Activated naive CD8-positive, alpha-beta T cell treated with anti-CD3 and anti-CD28 coated beads, Interleukin-2, amount 50 U/mL, for 16 hours (primary cell): ENCODE results near the gene BYSL.
A peak's percentile ranks its signal among the peaks of the same experiment; 100 is the strongest.
"Not testable (repeated sequence)": the region's sequence is repeated elsewhere in the genome, so short reads cannot be mapped to it uniquely, and the experiment has no call there.

Experiments used
- DNase-seq: peaks from one replicate; pipeline ENCODE4 v3.0.0-alpha.2; 2020; ENCODE audit warnings: low read depth, low spot score

Gene BYSL

DNA sequence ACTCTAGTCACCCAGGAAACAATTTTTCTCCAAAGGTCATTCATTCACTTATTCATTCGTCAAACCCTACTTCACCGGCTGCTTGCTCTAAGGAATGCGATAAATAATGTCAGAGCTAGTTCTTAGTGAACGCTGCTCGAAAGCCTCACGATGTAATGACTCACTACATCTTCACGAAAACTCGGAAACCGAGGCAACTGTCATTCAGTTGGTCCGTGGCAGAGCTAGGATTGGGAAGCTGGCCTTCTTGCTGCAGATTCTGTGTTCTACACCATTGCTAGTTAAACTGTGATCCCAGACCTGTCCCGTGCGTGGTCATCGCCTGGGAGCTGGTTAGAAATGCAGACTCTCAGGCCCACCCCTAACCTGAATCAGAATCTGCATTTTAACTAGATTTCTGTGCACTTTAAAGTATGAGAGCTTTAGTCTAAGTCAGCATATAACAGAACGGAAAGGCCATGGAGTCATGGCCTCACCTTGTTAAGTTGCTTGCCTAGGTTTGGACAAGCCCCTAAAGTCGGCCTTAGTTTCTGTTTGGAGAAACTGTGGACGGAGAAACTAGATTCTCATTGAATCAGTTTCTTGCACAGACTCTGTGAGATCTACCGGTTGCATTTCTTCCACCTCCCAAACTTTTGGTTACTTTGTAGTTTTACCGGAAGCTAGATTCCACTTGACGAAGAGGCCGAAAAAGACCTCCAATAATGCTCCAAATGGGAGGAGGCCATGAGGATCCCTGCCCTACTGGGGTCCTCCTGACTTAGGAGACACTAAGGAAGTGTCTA is 21.0 kb downstream of the BYSL start:
- no peak for DNase-seq

DNA sequence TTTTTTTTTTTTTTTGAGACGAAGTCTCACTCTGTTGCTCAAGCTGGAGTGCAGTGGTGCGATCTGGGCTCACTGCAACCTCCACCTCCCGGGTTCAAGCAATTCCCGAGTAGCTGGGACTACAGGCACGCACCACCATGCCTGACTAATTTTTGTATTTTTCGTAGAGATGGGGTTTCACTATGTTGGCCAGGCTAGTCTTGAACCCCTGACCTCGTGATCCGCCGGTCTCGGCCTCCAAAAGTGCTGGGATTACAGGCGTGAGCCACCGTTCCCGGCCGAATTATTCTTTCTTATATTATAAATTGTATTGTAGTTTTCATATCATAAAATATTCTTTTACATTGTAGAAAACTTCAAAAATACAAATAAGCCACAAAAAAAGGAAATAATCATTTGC is 21.6 kb downstream of the BYSL start:
- not testable (repeated sequence) for DNase-seq

DNA sequence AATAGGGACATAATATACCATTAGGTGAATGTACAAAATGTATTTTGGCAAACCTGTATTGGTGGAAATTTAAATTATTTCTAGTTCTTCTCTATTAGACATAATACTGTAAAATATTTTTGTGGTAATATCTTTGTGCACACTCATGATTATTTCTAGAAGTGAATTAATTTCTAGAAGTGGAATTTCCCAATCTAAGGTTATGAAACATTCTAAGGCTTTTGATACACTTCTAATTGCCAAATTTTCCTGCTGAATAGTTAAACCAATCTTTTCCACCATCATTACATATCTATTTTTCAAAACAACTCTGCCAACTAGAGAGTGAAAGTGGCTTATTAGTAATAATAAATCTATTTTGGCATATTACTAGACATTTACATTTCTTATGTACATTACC is 22.2 kb downstream of the BYSL start:
- no peak for DNase-seq

DNA sequence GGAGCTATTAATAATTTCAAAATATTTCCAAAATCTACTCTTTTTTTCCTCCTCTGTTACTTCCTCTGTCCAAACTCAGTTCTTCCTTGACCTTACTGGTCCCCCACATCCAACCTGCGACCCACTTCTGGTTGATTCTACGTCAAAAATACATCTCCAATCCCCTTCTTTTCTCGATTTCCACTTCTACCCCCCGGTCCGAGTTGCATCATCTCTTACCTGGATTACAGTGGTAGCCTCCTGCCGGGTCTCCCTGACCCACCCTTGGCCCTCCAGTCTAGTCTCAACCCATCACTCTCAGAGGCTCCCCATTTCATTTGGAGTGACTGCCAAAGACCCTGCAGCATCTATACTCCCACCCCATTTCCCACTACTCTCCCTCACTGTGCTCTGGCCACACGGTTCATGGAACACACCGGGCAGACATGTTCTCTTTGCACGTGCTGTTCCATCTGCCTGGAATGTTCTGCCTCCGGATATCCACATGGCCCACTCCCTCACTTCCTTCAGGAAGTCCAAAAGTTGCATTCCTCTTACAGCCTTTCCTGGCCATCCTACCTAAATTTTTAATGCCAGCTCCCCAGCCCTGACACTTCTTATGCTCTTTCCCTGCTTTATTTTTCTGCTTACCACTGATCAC is 26.4 kb downstream of the BYSL start:
- no peak for DNase-seq

DNA sequence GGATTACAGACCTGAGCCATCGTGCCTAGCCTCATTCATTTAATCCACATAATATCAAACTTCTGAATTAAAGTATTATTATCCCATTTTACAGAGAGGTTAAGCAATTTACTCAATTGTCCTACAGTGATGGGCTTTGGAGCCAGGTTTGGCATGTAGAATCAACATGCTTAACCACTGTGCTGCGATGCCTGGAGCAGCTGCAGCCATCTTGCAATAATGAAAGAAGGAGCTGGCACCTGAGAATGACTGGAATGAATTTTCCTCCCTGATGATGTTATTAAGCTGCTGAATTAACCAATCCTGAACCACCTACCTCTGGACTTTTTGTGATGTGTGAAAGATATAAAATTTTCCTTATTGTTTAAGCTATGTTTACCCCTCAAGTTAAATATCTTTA is 33.4 kb downstream of the BYSL start:
- no peak for DNase-seq

DNA sequence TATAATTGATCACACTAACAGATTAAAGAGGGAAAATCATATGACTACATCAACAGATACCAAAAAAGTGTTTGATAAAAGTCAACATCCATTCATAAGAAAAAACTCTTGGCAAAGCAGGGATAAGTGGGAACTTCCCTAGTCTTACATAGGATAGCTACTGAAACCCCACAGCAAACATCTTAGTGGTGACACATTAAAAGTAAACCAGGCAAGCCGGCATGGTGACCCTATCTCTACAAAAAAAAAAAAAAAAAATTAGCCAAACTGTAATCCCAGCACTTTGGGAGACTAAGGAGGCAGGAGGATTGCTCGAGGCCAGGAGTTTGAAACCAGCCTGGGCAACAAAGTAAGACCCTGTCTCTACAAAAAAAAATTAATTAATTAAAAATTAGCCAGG is 34.1 kb downstream of the BYSL start:
- no peak for DNase-seq

DNA sequence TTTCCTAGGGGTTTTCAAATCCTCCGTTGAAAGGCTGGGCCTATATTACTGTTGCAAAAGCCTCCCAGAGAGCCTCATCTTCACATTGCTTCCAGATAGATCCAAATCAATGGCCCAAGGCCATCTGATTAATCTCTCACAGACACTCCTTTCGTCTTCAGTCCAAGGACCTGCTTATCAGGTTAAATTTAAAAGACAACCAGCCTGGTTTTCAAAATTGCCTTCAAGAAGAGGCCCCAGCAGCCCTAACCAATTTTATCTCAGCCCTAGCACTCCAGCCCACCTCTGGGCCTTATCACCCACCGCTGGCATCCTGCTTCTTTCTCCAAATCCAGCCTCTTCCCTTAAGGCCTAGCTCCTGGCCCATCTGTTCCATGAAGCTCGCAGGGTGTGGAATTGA is 35.8 kb downstream of the BYSL start:
- no peak for DNase-seq

DNA sequence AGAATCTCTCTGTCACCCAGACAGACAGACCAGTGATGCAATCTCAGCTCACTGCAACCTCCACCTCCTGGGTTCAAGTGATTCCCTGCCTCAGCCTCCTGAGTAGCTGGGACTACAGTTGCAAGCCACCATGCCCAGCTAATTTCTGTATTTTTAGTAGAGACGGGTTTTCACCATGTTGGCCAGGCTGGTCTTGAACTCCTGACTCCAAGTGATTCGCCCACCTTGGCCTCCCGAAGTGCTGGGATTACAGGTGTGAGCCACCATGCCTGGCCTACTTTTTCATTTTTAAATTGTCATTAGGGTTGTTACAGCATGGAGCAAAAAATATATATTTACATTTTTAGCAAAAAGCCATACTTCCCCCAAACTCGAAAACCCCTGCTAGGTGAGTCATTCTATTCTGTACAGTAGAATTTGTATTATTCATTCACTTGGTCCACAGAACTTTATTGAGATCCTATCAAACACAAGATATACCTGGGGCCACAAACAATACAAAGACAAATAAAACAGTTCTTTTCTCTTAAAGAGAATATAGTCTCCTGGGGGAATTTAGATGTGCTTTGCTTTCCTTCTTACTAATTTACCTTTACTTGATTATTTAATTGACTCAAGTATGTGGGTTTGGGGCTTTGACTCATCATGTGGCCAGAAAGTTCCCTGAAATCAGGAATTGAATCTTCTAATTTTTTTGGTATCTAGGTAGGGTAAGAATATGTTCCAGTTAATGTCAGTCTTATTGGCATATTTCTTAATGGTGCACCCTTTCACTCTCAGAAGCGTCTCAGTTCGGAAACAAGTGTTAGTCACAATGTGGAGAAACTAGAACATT is 36.9 kb downstream of the BYSL start:
- no peak for DNase-seq

DNA sequence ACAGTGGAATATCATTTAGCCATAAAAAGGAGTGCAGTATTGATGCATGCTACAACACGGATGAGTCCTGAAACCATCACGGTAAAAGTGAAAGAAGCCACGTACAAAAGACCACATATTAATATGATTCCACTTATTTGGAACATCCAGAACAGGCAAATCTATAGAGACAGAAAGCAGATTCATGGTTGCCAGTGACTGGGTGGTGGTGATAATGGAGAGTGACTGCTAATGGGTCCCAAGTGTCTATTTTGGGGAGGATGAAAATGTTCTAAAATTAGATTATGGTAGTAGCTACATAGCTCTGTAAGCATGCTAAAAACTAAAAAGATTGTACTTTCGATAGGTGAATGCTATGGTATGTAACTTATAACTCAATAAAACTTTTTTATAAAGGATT is 38.7 kb downstream of the BYSL start:
- no peak for DNase-seq

DNA sequence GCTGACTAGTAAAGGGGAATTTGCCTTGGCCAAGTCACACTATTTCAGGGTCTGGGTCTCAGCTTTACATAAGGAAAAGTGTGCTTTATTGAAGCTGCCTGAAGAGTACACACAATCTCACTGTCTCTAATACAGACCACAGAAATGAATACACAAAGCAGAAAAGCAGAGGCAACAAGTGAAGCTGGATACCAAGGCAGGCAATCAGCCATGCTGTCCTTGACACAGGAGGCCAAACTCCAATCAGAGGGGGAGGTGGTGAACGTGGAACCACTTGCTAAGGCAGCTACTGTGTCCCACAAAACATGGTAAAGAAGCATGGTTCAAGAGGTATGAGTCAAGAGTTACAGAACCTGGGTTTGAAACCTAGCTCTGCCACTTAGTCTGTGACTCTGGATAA is 42.1 kb downstream of the BYSL start:
- no peak for DNase-seq

DNA sequence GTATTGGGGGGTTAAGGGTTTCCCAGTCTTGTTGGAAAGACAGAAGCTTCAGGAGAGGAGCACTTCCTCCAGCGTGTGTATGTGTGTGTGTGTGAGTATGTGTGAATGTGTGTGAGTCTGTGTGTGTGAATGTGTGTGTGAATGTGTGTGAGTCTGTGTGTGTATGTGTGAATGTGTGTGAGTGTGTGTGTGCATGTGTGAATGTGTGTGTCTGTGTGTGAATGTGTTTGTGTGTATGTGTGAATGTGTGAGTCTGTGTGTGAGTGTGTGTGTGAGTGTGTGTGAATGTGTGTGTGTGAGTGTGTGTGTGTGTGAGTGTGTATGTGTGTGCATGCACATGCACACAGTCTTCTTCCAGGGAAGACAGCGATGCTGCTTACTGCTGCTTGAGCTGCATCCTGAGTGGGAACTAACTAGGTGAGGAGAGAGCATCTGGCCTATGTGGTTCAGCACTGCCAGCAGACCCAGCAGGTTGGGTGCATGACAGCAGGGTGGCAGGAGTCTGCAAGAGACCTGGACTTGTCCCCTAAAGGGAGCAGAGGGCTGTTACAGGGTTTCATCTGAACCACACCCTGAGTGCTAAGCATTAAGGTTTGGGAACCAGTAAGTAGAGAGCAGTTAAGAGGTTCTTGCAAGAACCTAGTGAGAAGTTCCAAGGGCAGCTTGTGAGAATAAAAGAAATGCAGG is 43.0 kb downstream of the BYSL start:
- DNase-seq = no peak

DNA sequence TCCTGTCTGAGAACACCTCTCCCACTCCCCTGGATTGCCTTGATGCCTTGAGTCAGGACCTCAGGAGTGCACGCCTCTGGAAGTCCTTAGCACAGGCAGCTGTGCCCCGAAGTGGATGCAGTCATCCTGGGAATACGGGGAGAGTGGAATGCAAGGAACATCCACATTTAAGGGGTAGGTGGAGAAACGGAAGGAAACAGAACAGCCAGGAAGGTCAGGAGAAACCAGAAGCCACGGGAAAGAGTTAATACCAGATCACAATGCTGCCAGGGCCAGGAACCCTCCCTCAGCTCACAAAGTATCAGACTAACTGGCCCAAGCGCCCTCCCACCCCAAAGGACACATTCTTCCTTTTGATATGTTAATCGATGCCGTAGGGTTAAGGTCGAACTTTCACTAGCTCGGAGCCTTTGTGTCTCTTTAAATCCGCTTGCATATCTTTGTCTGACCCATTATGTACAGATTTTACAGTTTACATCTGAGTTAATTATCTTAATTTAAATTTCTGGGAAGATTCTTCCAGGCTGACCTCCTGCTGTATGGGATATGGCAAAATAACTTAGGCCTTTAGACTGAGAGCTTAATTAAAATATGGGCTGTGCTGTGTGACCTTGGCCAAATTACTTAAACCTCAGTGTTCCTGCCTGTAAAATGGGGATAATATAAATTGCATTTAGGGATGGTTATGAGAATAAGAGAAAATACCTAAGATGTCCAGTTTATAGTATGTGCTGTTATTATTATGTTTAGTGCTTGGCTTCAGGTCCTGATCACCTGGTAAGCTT is 44.3 kb downstream of the BYSL start:
- DNase-seq = no peak

DNA sequence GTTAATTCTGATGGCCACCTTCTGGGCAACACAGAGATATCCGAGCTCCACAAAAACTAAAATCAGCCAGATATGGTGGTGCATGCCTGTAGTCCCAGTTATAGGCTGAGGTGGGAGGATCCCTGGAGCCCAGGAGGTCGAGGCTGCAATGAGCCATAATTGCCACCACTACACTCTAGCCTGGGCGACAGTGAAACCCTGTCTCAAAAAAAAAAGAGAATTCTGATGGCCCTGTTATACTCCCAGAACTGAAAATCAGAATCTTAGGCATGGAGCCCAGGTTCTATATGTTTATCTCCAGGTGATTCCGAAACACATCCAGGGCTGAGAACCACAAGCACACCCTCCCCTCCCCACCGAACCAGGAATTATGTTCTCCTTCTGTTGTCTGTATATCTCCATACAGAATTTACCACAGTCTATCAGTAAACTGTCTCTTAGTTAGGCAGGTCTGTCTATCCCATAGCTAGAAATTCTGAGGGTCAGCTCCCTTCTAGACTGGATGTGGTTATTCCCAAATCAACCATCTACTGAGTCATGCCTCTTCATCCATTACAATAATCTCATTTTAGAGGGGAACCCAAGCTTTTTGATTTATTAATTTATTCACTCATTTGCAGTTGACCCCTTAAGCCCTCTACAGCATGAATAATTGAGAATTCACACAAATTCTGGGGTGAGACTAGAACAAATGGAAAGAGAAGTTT is 45.1 kb downstream of the BYSL start:
- DNase-seq = no peak

DNA sequence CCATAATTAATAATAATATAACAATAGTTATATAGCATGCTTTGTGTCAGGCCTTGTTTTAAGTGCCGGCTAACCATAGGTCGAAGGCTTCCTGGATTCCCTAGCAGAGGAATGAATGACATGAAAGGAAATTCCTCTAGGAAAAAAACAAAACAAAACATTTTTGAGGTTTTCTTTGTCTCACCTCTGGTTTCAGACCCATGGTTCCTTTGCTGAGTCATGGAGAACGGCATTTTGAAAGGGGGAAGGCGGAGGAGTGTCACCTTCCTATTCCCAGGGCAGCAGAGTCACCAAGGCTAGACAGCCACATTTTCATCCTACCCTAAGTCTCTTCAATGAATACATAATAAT is 45.6 kb downstream of the BYSL start:
- DNase-seq = no peak

DNA sequence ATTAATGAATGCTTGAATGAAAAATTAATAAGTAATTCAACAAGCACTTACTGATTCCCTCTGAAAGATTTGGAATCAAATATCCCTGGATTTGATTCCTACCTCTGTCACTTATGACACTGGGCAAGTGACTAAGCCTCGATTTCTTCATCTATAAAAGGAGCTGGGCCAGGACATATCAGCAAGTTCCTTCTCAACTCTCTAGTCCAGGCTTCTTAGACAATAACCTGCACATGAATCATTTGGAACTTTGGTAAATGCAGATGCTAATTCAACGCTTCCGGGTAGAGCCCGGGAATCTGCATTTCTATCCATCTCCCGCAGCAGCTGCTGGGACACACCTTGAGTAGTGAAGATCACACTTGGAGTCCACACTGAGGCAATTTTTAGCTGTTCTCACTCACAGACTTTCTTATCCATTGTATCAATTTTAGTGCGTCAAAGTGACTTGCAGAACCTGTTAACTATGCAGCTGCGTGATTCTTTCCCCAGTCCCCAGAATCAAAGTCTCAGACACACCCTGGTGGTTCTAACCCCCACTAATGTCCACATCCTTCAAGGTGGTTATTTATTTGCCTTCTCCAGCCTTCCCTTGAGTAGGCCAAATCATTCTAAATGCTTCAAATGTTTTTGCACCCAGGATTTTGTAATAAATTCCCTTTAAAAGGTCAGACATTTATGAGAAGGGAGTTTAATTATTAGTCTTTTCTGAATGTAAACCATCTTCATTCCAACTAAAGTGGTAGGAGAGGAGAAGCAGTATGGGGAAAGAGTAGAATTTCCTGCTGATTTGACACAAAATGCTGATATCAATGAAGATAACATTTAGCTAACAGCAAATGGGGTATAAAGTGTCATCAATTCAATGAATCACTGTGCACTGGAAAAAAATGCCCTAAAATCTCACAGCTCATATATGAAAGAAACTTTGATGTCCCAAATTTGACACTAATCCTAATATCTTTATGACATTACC is 46.3 kb downstream of the BYSL start:
- no peak for DNase-seq

DNA sequence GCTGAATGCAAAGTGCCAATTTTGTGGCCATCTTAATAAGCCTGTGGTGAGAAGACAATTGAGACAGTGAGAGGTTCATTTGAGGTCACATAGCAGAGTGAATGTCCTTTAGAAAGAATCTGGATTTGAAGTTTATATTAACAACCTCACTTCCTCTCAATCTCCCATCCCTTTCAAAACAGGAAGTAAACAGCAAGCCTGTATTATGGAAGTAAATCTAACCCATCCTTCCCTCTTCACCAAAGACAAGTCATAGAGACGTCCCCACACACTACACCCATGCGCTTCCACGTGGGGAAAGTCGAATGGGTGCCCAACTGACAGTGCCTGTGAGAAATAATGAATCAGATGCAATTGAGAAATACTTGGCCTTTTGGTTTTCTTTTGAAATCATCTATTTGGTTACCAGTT is 49.1 kb downstream of the BYSL start:
- DNase-seq = peak; percentile 27

DNA sequence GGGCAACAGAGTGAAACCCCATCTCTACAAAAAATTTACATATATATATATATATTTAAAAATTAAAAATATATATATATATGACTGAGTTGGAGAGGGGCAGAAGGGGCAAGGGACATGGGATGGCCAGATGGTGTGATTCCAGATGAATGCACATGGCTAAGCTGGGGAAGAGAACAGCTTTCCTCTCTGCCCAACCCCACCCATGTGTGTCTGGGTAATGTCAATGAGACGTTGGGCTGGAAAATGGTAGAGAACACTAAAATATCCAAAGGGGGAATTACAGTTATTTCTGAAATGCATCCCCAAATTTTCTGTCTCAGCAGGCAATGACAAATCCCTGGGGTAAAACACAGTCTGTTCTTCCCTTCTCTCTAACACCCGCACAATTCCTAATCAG is 51.5 kb downstream of the BYSL start:
- DNase-seq = no peak

DNA sequence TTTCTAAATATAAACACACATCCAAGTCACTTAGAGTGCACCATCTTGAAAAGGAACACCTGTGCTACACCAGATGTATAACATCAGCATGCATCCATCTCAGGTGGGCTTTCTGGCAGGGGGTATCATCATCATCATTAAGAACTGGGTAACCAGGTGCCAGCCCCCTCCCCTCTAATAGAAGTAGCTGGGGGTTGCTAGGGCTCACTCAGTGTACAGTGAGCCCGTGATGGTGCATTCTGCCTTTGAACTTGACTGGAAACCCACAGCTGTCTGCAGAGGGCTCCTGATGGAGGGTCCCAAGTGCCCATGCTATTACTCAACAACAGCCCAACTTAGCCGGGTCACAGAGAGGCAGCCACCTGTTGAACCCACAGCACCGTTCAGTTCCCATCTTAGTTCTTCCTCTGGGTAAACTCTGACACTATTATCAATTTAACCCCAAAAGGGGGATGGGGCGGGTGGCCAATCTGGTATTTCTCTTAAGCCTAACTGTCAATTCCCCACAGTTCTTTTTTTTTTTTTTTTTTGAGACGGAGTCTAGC is 53.1 kb downstream of the BYSL start:
- no peak for DNase-seq

DNA sequence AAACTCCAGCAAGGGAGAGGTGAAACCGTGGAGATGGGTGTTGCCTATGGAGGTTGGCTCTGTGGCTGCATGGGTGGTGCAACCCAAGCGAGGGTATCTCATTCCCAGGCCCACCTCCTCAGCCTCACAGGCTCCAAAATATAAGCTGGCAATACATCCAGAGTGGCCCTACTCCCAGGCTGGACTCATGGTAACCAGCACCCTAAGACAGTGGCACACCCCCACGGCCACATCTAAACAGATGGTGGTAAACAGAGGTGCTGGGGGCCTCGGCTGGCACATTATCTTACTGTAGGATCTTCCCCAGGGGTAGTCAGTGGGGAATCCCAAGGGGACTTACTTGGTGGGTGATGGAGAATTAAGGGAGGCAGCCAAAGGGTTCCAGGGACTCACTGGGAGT is 54.0 kb downstream of the BYSL start:
- DNase-seq = no peak
